Activated naive CD4-positive, alpha-beta T cell treated with anti-CD3 and anti-CD28 coated beads for 36 hours (primary cell): Measurements from ENCODE around the gene SP9. TPM values are rescaled to one million over a fixed set of nuclear protein-coding genes. Genes with fewer than 3 reads are reported as not detected.

Experiments used
- CTCF ChIA-PET: fragments of 350-600 bp; sonication (Branson Sonifier 250); formaldehyde crosslinking; loops from one replicate; lab custom pipeline; 2021; ENCODE audit warnings: antibody characterized with exemption; lab: Charles Lee
- DNase-seq: peaks from one replicate; pipeline ENCODE4 v3.0.0-alpha.2; 2020
- H3K27ac Mint-ChIP-seq: one replicate; pipeline ENCODE4 v1.8.0; 2021; ENCODE audit warnings: mild to moderate bottlenecking, mixed read lengths
- H3K27me3 Mint-ChIP-seq: one replicate; pipeline ENCODE4 v1.8.0; 2021; ENCODE audit warnings: low read depth, mixed read lengths
- H3K36me3 Mint-ChIP-seq: one replicate; pipeline ENCODE4 v1.8.0; 2021; ENCODE audit warnings: low read depth, mixed read lengths
- H3K4me1 Mint-ChIP-seq: one replicate; pipeline ENCODE4 v1.8.0; 2021; ENCODE audit warnings: low read depth, mixed read lengths
- H3K4me3 Mint-ChIP-seq: one replicate; pipeline ENCODE4 v1.8.0; 2021; ENCODE audit warnings: mild to moderate bottlenecking, moderate library complexity, mixed read lengths
- H3K9me3 Mint-ChIP-seq: one replicate; pipeline ENCODE4 v1.8.0; 2021; ENCODE audit warnings: mixed read lengths
- intact Hi-C: fragments of 100-400 bp; cut with micrococcal nuclease; formaldehyde crosslinking; loops from one replicate; pipeline ENCODE4 v1.15.1; 2023
- total RNA-seq, 2 experiments: library from RNA; stranded (reverse); gene quantifications; one replicate each; pipeline ENCODE4 v1.2.3, GENCODE V29; 2021

SP9 gene
- total RNA-seq, 2 experiments from 2014 or later, result not detected

- Mint-ChIP-seq H3K27ac (no peak overlapping the region), H3K27me3 (peaks cover 84% of the 10 kb centered on the region), H3K9me3 (no peaks in the 10 kb centered on the region), H3K4me3 (no peak overlapping the region), H3K36me3 (no peaks in the 10 kb centered on the region), H3K4me1 (peaks cover 31% of the 10 kb centered on the region)
- intact Hi-C loops, result loop anchor here (1.0 to 5.0 kb wide), 5 partner anchors 9 to 970 kb away; no protein-coding TSS in a partner anchor
- CTCF ChIA-PET, result interaction anchor here (1.7 kb wide), 1 partner anchor 13 kb away, joined by 5 read pairs; no protein-coding TSS in a partner anchor
- no peak for DNase-seq
Measured at GRCh38 chr2:174327841-174328113, 7.0 kb upstream of the SP9 start.

- intact Hi-C loops, result loop anchor here (5.0 kb wide), 3 partner anchors 191 to 971 kb away; no protein-coding TSS in a partner anchor
- Mint-ChIP-seq H3K27ac (no peak overlapping the region), H3K4me3 (peak overlapping the region; percentile 17), H3K27me3 (peaks cover 86% of the 10 kb centered on the region), H3K9me3 (no peaks in the 10 kb centered on the region), H3K36me3 (no peaks in the 10 kb centered on the region), H3K4me1 (peaks cover 37% of the 10 kb centered on the region)
- CTCF ChIA-PET, result interaction anchor here (1.2 to 1.7 kb wide), 2 partner anchors 11 to 13 kb away, joined by 3 to 5 read pairs; no protein-coding TSS in a partner anchor
- peak; percentile 11 for DNase-seq
Measured at GRCh38 chr2:174328114-174328960, 6.4 kb upstream of the SP9 start.

DNA sequence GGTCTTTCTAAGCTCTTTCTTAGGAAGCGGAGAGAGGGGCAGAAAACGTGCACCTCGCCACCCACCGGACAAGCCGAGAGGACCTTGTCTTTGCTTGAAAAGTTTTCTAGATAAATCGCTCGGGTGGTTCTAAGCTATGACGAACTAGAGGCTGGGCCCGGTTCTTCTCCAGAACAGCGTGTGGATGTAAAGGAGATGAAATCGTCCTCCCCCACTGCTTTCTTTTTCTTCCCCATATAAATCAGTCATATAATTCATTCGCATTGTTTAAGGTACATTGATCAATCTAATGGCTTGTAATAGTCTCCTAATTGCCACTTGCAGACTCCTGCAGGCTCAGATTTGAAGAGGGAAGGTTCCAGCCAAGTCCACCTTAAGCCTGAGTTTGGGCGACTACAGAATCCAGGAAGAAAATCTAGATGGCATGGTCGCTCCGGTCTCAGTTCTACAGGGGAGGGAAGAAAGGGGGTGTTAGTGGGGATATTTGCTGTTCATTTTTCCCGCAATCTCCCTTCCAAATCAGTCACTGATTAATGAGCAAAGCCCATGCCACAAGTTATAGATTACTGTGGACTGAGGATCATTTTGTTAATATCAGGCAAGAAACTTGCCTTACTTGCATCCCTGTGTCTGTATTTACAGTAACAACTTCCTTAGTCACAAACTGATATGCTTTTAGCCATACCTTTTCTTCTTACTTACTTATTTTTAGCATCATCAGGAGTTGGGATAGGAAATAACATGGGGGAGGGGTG is 5.6 kb upstream of the SP9 start:
- intact Hi-C loops, result loop anchor here (5.0 kb wide), 3 partner anchors 192 to 972 kb away; no protein-coding TSS in a partner anchor
- Mint-ChIP-seq H3K4me1 (peaks cover 45% of the 10 kb centered on the region), H3K27me3 (peaks cover 92% of the 10 kb centered on the region), H3K4me3 (peak overlapping the region; percentile 17), H3K27ac (no peak overlapping the region), H3K9me3 (no peaks in the 10 kb centered on the region), H3K36me3 (no peaks in the 10 kb centered on the region)
- CTCF ChIA-PET, result interaction anchor here (1.2 to 1.7 kb wide), 2 partner anchors 11 to 12 kb away, joined by 3 to 5 read pairs; no protein-coding TSS in a partner anchor
- no peak for DNase-seq

- CTCF ChIA-PET, result interaction anchor here (0.6 to 1.2 kb wide), 3 partner anchors 12 to 319 kb away, joined by 3 to 4 read pairs (median 3); no protein-coding TSS in a partner anchor
- H3K9me3 Mint-ChIP-seq, result no peaks in the 10 kb centered on the region
Measured at GRCh38 chr2:174330945-174331594, 3.7 kb upstream of the SP9 start.

DNA sequence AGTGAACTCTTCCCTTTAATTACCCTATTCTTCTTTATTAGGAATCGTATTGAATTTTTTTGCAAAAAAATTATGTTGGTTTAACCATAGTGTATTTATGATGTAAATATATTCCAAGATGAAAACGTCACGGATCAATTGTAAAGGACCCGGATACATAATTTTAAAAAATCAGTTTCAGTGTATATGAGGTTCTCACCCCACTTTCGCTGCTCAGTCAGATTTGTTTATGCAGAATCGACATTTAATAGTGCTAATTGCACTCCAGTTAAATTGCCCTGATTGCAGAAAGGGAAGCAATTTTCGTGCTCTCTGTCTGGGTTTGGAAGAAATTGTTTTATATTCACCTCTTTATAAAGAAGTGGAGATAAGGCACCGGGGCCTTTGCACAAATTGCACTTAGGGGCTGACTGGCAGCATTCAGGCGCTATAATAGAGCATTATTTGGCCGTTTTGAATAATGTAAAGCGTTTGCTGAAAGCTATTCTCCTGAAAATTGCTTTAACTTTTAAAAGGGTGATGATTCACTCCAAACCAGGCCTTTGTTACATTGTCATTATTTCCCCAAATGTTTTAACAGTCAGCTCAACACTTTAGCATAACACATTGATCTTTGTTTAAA is 3.0 kb upstream of the SP9 start:
- Mint-ChIP-seq H3K9me3 (no peaks in the 10 kb centered on the region), H3K4me1 (peaks cover 49% of the 10 kb centered on the region), H3K36me3 (no peaks in the 10 kb centered on the region), H3K27me3 (peaks cover 82% of the 10 kb centered on the region), H3K4me3 (no peak overlapping the region), H3K27ac (no peak overlapping the region)
- intact Hi-C loops, result loop anchor here (1.0 to 5.0 kb wide), 2 partner anchors 10 to 1841 kb away; no protein-coding TSS in a partner anchor
- no peak for DNase-seq
- CTCF ChIA-PET, result interaction anchor here (0.6 to 1.2 kb wide), 4 partner anchors 10 to 319 kb away, joined by 3 to 6 read pairs (median 4); no protein-coding TSS in a partner anchor

More at GRCh38 chr2:174330945-174331594, 3.7 kb upstream of the SP9 start:
- peaks cover 87% of the 10 kb centered on the region for H3K27me3 Mint-ChIP-seq
- no peak overlapping the region for H3K27ac Mint-ChIP-seq
- intact Hi-C loops, result loop anchor here (1.0 to 5.0 kb wide), 2 partner anchors 10 to 1841 kb away; no protein-coding TSS in a partner anchor
- no peaks in the 10 kb centered on the region for H3K36me3 Mint-ChIP-seq
- peaks cover 50% of the 10 kb centered on the region for H3K4me1 Mint-ChIP-seq
- DNase-seq, result no peak
- no peak overlapping the region for H3K4me3 Mint-ChIP-seq

- peaks cover 42% of the 10 kb centered on the region for H3K4me1 Mint-ChIP-seq
- DNase-seq, result no peak
- CTCF ChIA-PET, result interaction anchor here (1.0 to 1.2 kb wide), 2 partner anchors 9 to 12 kb away, joined by 3 to 6 read pairs; no protein-coding TSS in a partner anchor
Measured at GRCh38 chr2:174332217-174332963, 2.4 kb upstream of the SP9 start.

DNA sequence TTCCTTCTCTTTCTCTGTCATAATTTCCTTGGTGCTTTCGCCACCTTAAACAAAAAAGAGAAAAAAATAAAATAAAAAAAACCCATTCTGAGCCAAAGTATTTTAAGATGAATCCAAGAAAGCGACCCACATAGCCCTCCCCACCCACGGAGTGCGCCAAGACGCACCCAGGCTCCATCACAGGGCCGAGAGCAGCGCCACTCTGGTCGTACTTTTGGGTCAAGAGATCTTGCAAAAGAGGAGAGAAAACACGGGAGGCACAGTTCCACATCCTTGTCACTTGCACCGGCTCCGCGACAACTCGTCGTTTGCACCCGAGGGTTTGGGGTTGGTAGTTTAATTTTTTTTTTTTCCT is 1.8 kb upstream of the SP9 start:
- peaks cover 41% of the 10 kb centered on the region for H3K4me1 Mint-ChIP-seq
- DNase-seq, result no peak
- no peaks in the 10 kb centered on the region for H3K36me3 Mint-ChIP-seq
- peaks cover 74% of the 10 kb centered on the region for H3K27me3 Mint-ChIP-seq
- peak overlapping the region; percentile 20 for H3K4me3 Mint-ChIP-seq
- intact Hi-C loops, result loop anchor here (5.0 kb wide), 1 partner anchor 1839 kb away; no protein-coding TSS in a partner anchor
- CTCF ChIA-PET, result no interaction called here
- H3K27ac Mint-ChIP-seq, result no peak overlapping the region
- no peaks in the 10 kb centered on the region for H3K9me3 Mint-ChIP-seq

More at GRCh38 chr2:174332217-174332963, 2.4 kb upstream of the SP9 start:
- H3K27ac Mint-ChIP-seq, result no peak overlapping the region
- peaks cover 75% of the 10 kb centered on the region for H3K27me3 Mint-ChIP-seq
- no peaks in the 10 kb centered on the region for H3K36me3 Mint-ChIP-seq
- H3K4me3 Mint-ChIP-seq, result no peak overlapping the region
- H3K9me3 Mint-ChIP-seq, result no peaks in the 10 kb centered on the region
- intact Hi-C loops, result loop anchor here (5.0 kb wide), 1 partner anchor 1840 kb away; no protein-coding TSS in a partner anchor

DNA sequence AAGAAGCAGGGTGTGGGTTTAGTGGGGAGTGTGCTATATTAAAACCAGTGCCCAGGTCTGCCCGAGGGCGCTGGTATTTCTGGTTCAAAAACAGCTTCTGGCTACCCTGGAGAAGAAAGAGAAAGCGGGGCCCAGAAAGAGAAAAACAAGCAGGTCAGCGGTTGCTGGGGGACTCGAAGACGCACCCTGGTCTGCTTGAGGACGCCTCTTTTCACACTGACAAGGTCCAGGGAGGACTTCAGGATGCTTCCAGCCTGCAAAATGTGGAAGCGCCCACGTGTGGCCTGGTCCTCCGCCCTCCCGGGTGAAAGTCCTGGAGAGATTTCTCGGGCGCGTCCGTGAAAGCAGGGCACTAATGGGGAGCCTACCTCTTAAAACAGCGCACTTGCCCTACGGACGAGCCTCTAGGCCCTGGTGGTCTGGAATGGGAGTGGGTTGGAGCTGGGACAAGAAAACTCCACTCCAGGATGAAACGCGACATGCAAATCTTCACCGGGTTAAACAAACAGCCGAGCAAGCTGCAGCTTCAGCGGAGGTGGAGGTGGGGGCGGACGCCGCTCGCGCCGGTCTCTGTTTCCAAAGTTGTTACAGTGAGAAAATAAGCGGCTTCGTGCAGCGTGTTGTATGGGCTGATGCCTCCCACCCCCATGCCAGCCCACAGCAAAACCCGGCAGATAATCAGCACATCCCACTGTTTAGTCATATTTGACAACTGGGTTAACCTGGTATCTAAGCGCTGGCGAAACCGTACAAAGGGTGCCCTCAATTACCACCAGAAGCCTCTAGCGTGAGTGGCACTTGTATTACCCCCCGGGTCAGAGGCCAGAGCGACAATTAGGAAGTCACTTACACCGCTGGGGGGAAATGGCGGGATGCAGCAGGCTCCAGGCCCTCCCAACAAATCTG is 1.1 kb upstream of the SP9 start:
- Mint-ChIP-seq H3K36me3 (no peaks in the 10 kb centered on the region), H3K9me3 (no peaks in the 10 kb centered on the region), H3K4me1 (peaks cover 38% of the 10 kb centered on the region), H3K27me3 (peaks cover 72% of the 10 kb centered on the region), H3K27ac (no peak overlapping the region), H3K4me3 (peak overlapping the region; percentile 20)
- CTCF ChIA-PET, result no interaction called here
- DNase-seq, result peak; percentile 17
- intact Hi-C loops, result loop anchor here (5.0 kb wide), 1 partner anchor 1839 kb away; no protein-coding TSS in a partner anchor

- no peaks in the 10 kb centered on the region for H3K36me3 Mint-ChIP-seq
- intact Hi-C loops, result loop anchor here (5.0 kb wide), 1 partner anchor 1838 kb away; no protein-coding TSS in a partner anchor
- DNase-seq, result no peak
- H3K4me3 Mint-ChIP-seq, result peak overlapping the region; percentile 20
- no peaks in the 10 kb centered on the region for H3K9me3 Mint-ChIP-seq
- peak overlapping the region; percentile 46 for H3K27ac Mint-ChIP-seq
- CTCF ChIA-PET, result no interaction called here
- H3K27me3 Mint-ChIP-seq, result peaks cover 71% of the 10 kb centered on the region
- H3K4me1 Mint-ChIP-seq, result peaks cover 34% of the 10 kb centered on the region
Measured at GRCh38 chr2:174334278-174334715, 457 bp upstream of the SP9 start.
